PC-9 (cell line): Measurements from ENCODE around the gene SNX1.

Source experiments
- CTCF ChIP-seq: fragments of 200-600 bp; sonication (generic); conservative IDR thresholded peaks from 2 replicates; pipeline ENCODE4 v1.6.1; 2017; ENCODE audit warnings: mixed run types, antibody characterized with exemption, mild to moderate bottlenecking, moderate library complexity
- EZH2 ChIP-seq: fragments of 200-600 bp; sonication (generic); IDR thresholded peaks from 2 replicates; pipeline ENCODE4 v1.8.0; 2017; ENCODE audit warnings: antibody characterized with exemption, low read depth

GRCh38 chr15:64092864-64093626 is 2.7 kb upstream of the SNX1 start:
- TF ChIP-seq CTCF = no peak; the same call in 1 of the 2 replicates
- no peak for TF ChIP-seq EZH2
